Left lung (tissue), 10 donors: Measurements from ENCODE around the gene PPARA. TPM values are rescaled to one million over a fixed set of nuclear protein-coding genes. Genes with fewer than 3 reads are reported as not detected.

ENCODE experiments used
- ATAC-seq: fragments of 200-7000 bp; cut with Tn5 transposase; one replicate; pipeline ENCODE4 v1.9.1; 2020; ENCODE audit warnings: moderate library complexity
- DNase-seq, 4 donors: peaks; one replicate each; pipeline ENCODE4 v3.0.0-alpha.2; 2013 to 2020
- H3K27ac ChIP-seq, 2 donors: fragments of 200-600 bp; sonication (generic) in 1 of 2; one replicate each; pipeline versions ENCODE4 v1.5.0 to v1.8.0; 2020 to 2021
- H3K27me3 ChIP-seq, 2 donors: fragments of 200-600 bp; sonication (generic) in 1 of 2; one replicate each; pipeline versions ENCODE4 v1.5.0 to v1.8.0; 2020 to 2021
- H3K36me3 ChIP-seq, 2 donors: fragments of 200-600 bp; sonication (generic) in 1 of 2; one replicate each; pipeline versions ENCODE4 v1.5.0 to v1.8.0; 2020 to 2021
- H3K4me1 ChIP-seq, 2 donors: fragments of 200-600 bp; one replicate each; pipeline ENCODE4 v1.8.0; 2021
- H3K4me3 ChIP-seq, 2 donors: fragments of 200-600 bp; sonication (generic) in 1 of 2; one replicate each; pipeline versions ENCODE4 v1.5.0 to v1.8.0; 2020 to 2021; ENCODE audit warnings: mild to moderate bottlenecking in 1 of 2
- H3K9me3 ChIP-seq, 2 donors: fragments of 200-600 bp; sonication (generic) in 1 of 2; one replicate each; pipeline versions ENCODE4 v1.5.0 to v1.8.0; 2020 to 2021
- CTCF ChIP-seq, 2 donors: fragments of 200-600 bp; sonication (generic) in 1 of 2; IDR thresholded peaks; one replicate each; pipeline versions ENCODE4 v1.5.0 to v1.8.0; 2021; ENCODE audit warnings: antibody characterized with exemption in 2 of 2
- intact Hi-C, 2 donors: fragments of 100-400 bp; cut with DNase I; formaldehyde crosslinking; loops; one replicate each; pipeline versions ENCODE4 v1.11.2 to v1.14.2; 2022
- polyA plus RNA-seq, 6 donors: library from polyadenylated mRNA; unstranded; fragments of 120-200 nt; gene quantifications; one replicate each; pipeline ENCODE4 v1.2.1, GENCODE V29; 2013; ENCODE audit not compliant: insufficient read length in 6 of 6
- total RNA-seq, 2 donors: library from RNA; stranded (reverse); fragmentation: NEBNext Ultra II Directional; extraction: Animal tissue kit (Norgen Biotek cat#: 25700); gene quantifications; one replicate each; pipeline ENCODE4 v1.2.1, GENCODE V29; 2021
- donor health status: DM: no; HTN: yes; CAD: no.
- donor health status: DM: no; HTN: no; CAD: no.

Gene PPARA
- total and polyA plus RNA-seq, 8 donors: 13.8 to 22.3 (median 15.8) TPM

- Histone ChIP-seq H3K27ac (no peak overlapping the region), H3K27me3 (no peaks in the 10 kb centered on the region), H3K9me3 (peaks cover 0 to 13% of the 10 kb centered on the region in 2 donors), H3K4me3 (no peak overlapping the region), H3K4me1 (no peaks in the 10 kb centered on the region), H3K36me3 (peaks cover 0 to 69% of the 10 kb centered on the region in 2 donors)
- no peak for DNase-seq
- intact Hi-C loops: no loop called here
- no peak for ATAC-seq
- TF ChIP-seq CTCF (IDR thresholded peaks at IDR 0.05): no peak
Measured at GRCh38 chr22:46214149-46214548, 63.8 kb downstream of the PPARA start.

DNA sequence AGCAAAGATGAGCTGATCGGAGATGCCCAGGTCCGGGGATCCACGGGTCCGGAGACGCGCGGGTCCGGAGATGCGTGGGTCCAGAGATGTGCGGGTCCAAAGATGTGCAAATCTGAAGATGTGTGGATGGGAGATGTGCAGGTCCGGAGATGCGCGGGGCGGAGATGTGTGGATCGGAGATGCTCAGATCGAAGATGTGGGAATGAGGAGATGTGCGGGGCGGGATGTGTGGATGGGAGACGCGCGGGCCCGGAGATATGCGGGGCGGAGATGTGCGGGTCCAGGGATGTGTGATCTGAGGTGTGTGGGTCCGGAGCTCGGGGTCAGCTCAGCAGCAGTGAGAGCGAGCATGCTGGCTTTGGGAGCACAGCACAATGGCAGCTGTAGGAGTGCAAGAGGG is 64.3 kb downstream of the PPARA start:
- Histone ChIP-seq H3K36me3 (peaks cover 0 to 70% of the 10 kb centered on the region in 2 donors), H3K9me3 (peaks cover 0 to 9% of the 10 kb centered on the region in 2 donors), H3K27me3 (no peaks in the 10 kb centered on the region), H3K27ac (no peak overlapping the region), H3K4me3 (no peak overlapping the region), H3K4me1 (no peaks in the 10 kb centered on the region)
- intact Hi-C loops: no loop called here
- DNase-seq (no peak), ATAC-seq (no peak)
- no peak for TF ChIP-seq CTCF (IDR thresholded peaks at IDR 0.05)

GRCh38 chr22:46219636-46220035 is 69.3 kb downstream of the PPARA start:
- H3K4me1 ChIP-seq: no peaks in the 10 kb centered on the region
- ATAC-seq (no peak), DNase-seq (no peak)
- no peak overlapping the region for H3K27ac ChIP-seq
- no peaks in the 10 kb centered on the region for H3K27me3 ChIP-seq
- H3K36me3 ChIP-seq: peaks cover 0 to 82% of the 10 kb centered on the region in 2 donors
- no peak for TF ChIP-seq CTCF (IDR thresholded peaks at IDR 0.05)
- H3K9me3 ChIP-seq: no peaks in the 10 kb centered on the region
- H3K4me3 ChIP-seq: no peak overlapping the region
- intact Hi-C loops: no loop called here

- H3K27ac ChIP-seq: no peak overlapping the region
- no peak for TF ChIP-seq CTCF (IDR thresholded peaks at IDR 0.05)
- no peak for ATAC-seq
- no peaks in the 10 kb centered on the region for H3K27me3 ChIP-seq
- no peaks in the 10 kb centered on the region for H3K4me1 ChIP-seq
- H3K4me3 ChIP-seq: no peak overlapping the region
- no peak for DNase-seq
- H3K36me3 ChIP-seq: peaks cover 0 to 72% of the 10 kb centered on the region in 2 donors
- no peaks in the 10 kb centered on the region for H3K9me3 ChIP-seq
- intact Hi-C loops: no loop called here
Measured at GRCh38 chr22:46220921-46221320, 70.6 kb downstream of the PPARA start.

DNA sequence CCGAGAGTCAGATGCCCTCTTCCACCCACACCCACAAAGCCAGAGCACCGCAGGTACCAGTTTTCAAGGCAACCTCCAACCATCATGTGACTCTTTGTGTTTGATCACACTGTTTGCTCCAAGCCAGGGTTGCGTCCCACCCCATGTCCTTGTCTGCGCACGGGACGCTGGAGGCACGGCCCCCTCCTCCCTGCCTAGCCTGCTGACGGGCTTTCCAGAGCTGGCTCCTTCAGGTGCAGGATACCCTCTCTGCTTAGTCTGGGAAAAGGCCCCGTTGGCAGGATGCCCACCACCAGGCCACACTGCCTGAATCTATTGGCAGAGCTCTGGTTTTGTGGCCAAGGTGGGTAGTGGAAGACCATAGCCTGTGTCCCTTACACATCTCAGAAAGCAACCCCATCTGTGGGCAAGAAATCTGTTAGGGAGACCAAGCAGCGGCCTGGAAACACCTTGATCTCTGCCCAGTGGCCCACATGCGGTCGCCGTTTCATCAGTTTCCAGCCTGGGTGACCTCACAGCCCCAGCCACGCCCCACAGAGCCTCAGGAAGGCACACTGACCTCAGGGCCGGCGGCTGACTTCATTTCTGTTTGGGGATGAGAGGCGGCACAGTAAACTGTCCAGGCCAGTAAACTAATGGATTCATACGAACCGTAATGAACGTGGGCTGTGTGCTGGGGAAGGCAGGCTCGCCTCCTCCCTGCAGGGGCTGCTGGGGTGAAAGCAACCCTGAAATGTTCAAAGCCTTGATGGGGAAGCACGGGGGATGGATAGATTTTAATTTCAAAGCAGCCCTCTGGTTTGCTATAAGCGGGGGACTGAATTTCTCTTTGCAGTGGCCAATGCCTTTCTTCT is 73.9 kb downstream of the PPARA start:
- Histone ChIP-seq H3K4me3 (no peak overlapping the region), H3K9me3 (no peaks in the 10 kb centered on the region), H3K36me3 (peaks cover 0 to 45% of the 10 kb centered on the region in 2 donors), H3K27me3 (no peaks in the 10 kb centered on the region), H3K4me1 (no peaks in the 10 kb centered on the region), H3K27ac (no peak overlapping the region)
- intact Hi-C loops: no loop called here
- DNase-seq (no peak), ATAC-seq (no peak)
- TF ChIP-seq CTCF (IDR thresholded peaks at IDR 0.05): no peak
